Peyer's patch (tissue), 4 donors: ENCODE data around the gene CHRM4. TPM values are rescaled to one million over a fixed set of nuclear protein-coding genes. Genes with fewer than 3 reads are reported as not detected.

Experiments used
- DNase-seq, 3 donors: peaks; one replicate each; pipeline ENCODE4 v3.0.0-alpha.2; 2017 to 2019
- H3K27ac ChIP-seq, 4 donors: fragments of 200-600 bp; sonication (generic); one replicate each; pipeline ENCODE4 v1.5.1; 2016 to 2019
- H3K27me3 ChIP-seq, 2 donors: fragments of 200-600 bp; sonication (generic); one replicate each; pipeline ENCODE4 v1.5.1; 2019
- H3K36me3 ChIP-seq, 3 donors: fragments of 200-600 bp; sonication (generic); one replicate each; pipeline ENCODE4 v1.5.1; 2016 to 2019
- H3K4me1 ChIP-seq, 4 donors: fragments of 200-600 bp; sonication (generic); one replicate each; pipeline ENCODE4 v1.5.1; 2016 to 2019
- H3K4me3 ChIP-seq, 4 donors: fragments of 200-600 bp; sonication (generic); 1 replicate in 3 of 4; 2 replicates in 1 of 4; pipeline ENCODE4 v1.5.1; 2016 to 2019; ENCODE audit warnings: mild to moderate bottlenecking in 1 of 4
- H3K9me3 ChIP-seq, 4 donors: fragments of 200-600 bp; sonication (generic); one replicate each; pipeline ENCODE4 v1.5.1; 2016 to 2019; ENCODE audit warnings: mild to moderate bottlenecking in 1 of 4
- CTCF ChIP-seq, 6 experiments: fragments of 450-650 bp in 4 of 6; fragments of 200-600 bp in 2 of 6; sonication (generic) in 1 of 6; IDR thresholded peaks; one replicate each; pipeline ENCODE4 v1.5.1; 2017 to 2019; ENCODE audit warnings: antibody characterized with exemption in 6 of 6, mild to moderate bottlenecking in 3 of 6, moderate library complexity in 1 of 6
- POLR2A ChIP-seq, 2 donors: fragments of 450-650 bp; IDR thresholded peaks; one replicate each; pipeline ENCODE4 v1.5.1; 2017; ENCODE audit warnings: antibody characterized with exemption in 2 of 2, mild to moderate bottlenecking in 2 of 2, moderate library complexity in 2 of 2
- total RNA-seq, 4 donors: library from RNA; depleted of rRNA; stranded (reverse); fragments of >200 nt; gene quantifications; one replicate each; pipeline ENCODE4 v1.1.0, GENCODE V29; 2016

The CHRM4 gene
- total RNA-seq, 4 donors from 2014 or later, result 11.5 to 16.5 (median 13.0) TPM

- Histone ChIP-seq H3K27ac (peak overlapping the region in 1 of 4 donors; percentile 17), H3K36me3 (peaks cover 0 to 4% (median 0%) of the 10 kb centered on the region in 3 donors), H3K4me3 (peak overlapping the region in 3 of 4 donors; percentile 29 to 63 (median 55)), H3K9me3 (no peaks in the 10 kb centered on the region), H3K27me3 (peaks cover 0 to 32% of the 10 kb centered on the region in 2 donors), H3K4me1 (peaks cover 0 to 56% (median 24%) of the 10 kb centered on the region in 4 donors)
- TF ChIP-seq POLR2A (IDR thresholded peaks at IDR 0.05) (no peak), CTCF (IDR thresholded peaks at IDR 0.05) (no peak)
- DNase-seq, result no peak
These were observed 394 bp downstream of the CHRM4 start for GRCh38 chr11:46391186-46391577.

DNA sequence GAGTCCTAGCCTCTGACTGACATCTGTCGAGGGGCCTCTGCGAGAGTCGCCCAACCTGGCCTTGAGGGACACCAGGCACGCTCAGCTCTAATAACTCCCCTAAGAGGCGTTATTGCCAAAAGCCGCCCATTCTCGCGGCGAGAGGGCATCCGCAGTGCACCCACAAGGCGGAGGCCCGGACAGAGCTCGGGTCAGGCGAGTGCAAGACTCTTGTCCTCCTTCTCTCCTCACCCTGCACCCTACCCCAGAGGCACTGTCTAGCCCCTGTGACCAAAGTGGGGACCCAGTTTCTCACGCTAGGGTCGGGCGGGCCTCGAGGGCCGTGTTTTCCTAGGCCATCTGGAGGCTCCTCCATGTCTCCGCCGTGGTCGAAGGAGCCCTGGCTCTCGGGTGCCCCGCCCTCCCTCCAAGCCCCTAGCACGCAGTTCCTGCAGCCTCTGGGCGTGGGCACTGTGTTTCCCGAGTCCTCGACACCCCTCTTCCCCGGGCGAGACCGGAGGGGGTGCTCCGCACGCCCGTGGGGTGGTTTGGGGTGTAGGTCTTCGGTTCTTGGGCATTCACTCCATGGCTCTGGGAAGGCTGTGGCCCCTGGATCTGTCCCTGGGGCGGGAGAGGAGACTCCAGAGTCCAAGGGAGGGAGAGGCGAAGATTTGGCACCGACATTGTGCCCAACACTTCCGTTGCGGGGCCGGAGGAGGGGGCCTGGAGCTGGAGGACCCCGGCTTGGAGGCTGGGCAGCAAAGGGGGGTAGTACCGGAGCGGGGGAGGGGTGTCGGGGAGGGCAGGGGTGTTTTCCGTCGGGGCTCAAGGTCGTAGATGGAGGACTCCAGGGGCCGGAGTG lies 1.0 kb downstream of the CHRM4 start:
- Histone ChIP-seq H3K9me3 (no peaks in the 10 kb centered on the region), H3K27me3 (peaks cover 0 to 32% of the 10 kb centered on the region in 2 donors), H3K27ac (no peak overlapping the region), H3K4me1 (peaks cover 0 to 56% (median 24%) of the 10 kb centered on the region in 4 donors), H3K36me3 (no peaks in the 10 kb centered on the region), H3K4me3 (peak overlapping the region in 2 of 4 donors; percentile 55 to 63)
- TF ChIP-seq CTCF (IDR thresholded peaks at IDR 0.05), result no peak
- TF ChIP-seq POLR2A (IDR thresholded peaks at IDR 0.05), result no peak
- DNase-seq, result peak in 1 of 3 donors; percentile 56

GRCh38 chr11:46389450-46390330 lies 1.9 kb downstream of the CHRM4 start:
- H3K27me3 ChIP-seq, result peaks cover 0 to 32% of the 10 kb centered on the region in 2 donors
- no peak overlapping the region for H3K27ac ChIP-seq
- H3K9me3 ChIP-seq, result no peaks in the 10 kb centered on the region
- peaks cover 0 to 56% (median 24%) of the 10 kb centered on the region in 4 donors for H3K4me1 ChIP-seq
- no peak for TF ChIP-seq POLR2A (IDR thresholded peaks at IDR 0.05)
- TF ChIP-seq CTCF (IDR thresholded peaks at IDR 0.05), result peak in 5 of 6 experiments; percentile 24 to 85 (median 75)
- H3K4me3 ChIP-seq, result peak overlapping the region in 3 of 4 donors; percentile 37 to 63 (median 51)
- peak in 2 of 3 donors; percentile 72 to 85 for DNase-seq
- no peaks in the 10 kb centered on the region for H3K36me3 ChIP-seq

DNA sequence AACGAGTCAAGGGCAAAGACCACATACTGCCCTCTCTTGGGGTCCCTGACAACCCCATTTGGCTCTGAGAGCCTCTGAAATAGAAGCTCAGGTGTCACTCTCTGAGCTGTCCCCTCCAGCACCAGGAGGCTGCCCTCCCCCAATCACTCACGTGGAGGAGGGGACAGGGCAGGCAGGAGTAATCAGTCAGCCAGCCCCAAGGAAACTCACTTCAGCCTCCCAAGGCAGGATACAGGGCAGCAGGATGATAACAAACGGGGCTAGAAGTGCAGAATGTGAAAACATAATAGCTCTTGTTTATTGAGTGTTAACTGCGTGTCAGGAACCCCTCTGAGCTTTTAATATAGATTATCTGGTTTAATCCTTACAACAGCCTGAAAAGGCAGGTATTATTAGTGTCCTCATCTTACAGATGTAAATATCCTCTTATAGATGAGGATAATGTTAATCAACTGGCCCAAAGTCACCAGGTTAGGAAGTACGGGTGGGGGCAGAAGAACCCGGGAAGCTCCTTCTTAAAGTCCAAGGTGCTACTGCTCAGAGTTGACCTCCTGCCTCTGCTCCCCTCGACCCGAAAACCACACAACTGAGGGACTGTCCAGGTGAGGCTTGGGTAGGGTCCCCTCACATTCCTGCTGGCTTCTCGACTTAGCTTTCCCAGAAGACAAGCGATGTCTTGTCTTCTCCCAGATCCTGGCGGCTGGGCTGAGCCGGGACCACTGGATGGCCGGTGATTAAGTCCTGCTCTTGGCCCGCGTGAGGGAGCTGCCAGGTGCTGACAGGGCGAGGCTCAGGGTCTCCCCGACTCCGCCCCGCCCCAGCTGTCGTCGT lies 2.7 kb downstream of the CHRM4 start:
- Histone ChIP-seq H3K36me3 (no peaks in the 10 kb centered on the region), H3K9me3 (no peaks in the 10 kb centered on the region), H3K27ac (no peak overlapping the region), H3K4me1 (peaks cover 0 to 63% (median 24%) of the 10 kb centered on the region in 4 donors), H3K4me3 (peak overlapping the region in 1 of 4 donors; percentile 55), H3K27me3 (peaks cover 0 to 32% of the 10 kb centered on the region in 2 donors)
- peak in 1 of 3 donors; percentile 40 for DNase-seq
- no peak for TF ChIP-seq CTCF (IDR thresholded peaks at IDR 0.05)
- no peak for TF ChIP-seq POLR2A (IDR thresholded peaks at IDR 0.05)
